Astrocyte (in vitro differentiated cells and primary cell): Measurements from ENCODE around the gene WDR5. TPM values are rescaled to one million over a fixed set of nuclear protein-coding genes. Genes with fewer than 3 reads are reported as not detected.
A peak's percentile ranks its signal among the peaks of the same experiment; 100 is the strongest.

Source experiments
- DNase-seq: peaks from one replicate; pipeline ENCODE4 v3.0.0-alpha.2; 2010; ENCODE audit warnings: low read depth
- FAIRE-seq: peaks from 2 replicates; lab custom pipeline; 2011; peaks lifted over from hg19 to GRCh38; lab: Jason Lieb, UNC
- H2AFZ ChIP-seq: 2 replicates; pipeline ENCODE4 v1.6.0; 2012; ENCODE audit warnings: low read depth, low read length, inconsistent platforms
- H3K27ac ChIP-seq: 2 replicates; pipeline ENCODE4 v1.5.1; 2011; ENCODE audit warnings: low read depth, low read length, inconsistent platforms
- H3K27me3 ChIP-seq: 2 replicates; pipeline ENCODE4 v1.6.0; 2011; ENCODE audit warnings: low read length, inconsistent platforms; ENCODE audit not compliant: insufficient read depth
- H3K36me3 ChIP-seq: 2 replicates; pipeline ENCODE4 v1.5.1; 2011; ENCODE audit warnings: low read length, inconsistent platforms; ENCODE audit not compliant: insufficient read depth
- H3K4me1 ChIP-seq: 2 replicates; pipeline ENCODE4 v1.5.1; 2011; ENCODE audit warnings: low read length, inconsistent platforms; ENCODE audit not compliant: insufficient read depth
- H3K4me2 ChIP-seq: 2 replicates; pipeline ENCODE4 v1.6.0; 2012; ENCODE audit warnings: low read length, inconsistent platforms
- H3K4me3 ChIP-seq: 2 replicates; pipeline ENCODE4 v1.5.1; 2011; ENCODE audit warnings: low read depth, mild to moderate bottlenecking, low read length, inconsistent platforms; ENCODE audit not compliant: insufficient read depth
- H3K79me2 ChIP-seq: 2 replicates; pipeline ENCODE4 v1.6.0; 2012; ENCODE audit warnings: mild to moderate bottlenecking, low read length, inconsistent platforms; ENCODE audit not compliant: insufficient read depth
- H3K9ac ChIP-seq: 2 replicates; pipeline ENCODE4 v1.6.0; 2012; ENCODE audit warnings: mild to moderate bottlenecking, low read length, inconsistent platforms
- H3K9me3 ChIP-seq: 2 replicates; pipeline ENCODE4 v1.5.1; 2012; ENCODE audit warnings: low read depth, mild to moderate bottlenecking, low read length, inconsistent platforms; ENCODE audit not compliant: insufficient read depth
- H4K20me1 ChIP-seq: 2 replicates; pipeline ENCODE4 v1.6.0; 2012; ENCODE audit warnings: low read length, inconsistent platforms; ENCODE audit not compliant: insufficient read depth
- H3K27ac Mint-ChIP-seq: one replicate; pipeline ENCODE4 v1.8.0; 2021; ENCODE audit warnings: mild to moderate bottlenecking, mixed read lengths; ENCODE audit not compliant: unreplicated experiment
- H3K27me3 Mint-ChIP-seq: one replicate; pipeline ENCODE4 v1.8.0; 2021; ENCODE audit warnings: low read depth, mixed read lengths; ENCODE audit not compliant: unreplicated experiment
- H3K36me3 Mint-ChIP-seq: one replicate; pipeline ENCODE4 v1.8.0; 2021; ENCODE audit warnings: low read depth, mixed read lengths; ENCODE audit not compliant: unreplicated experiment
- H3K4me1 Mint-ChIP-seq: one replicate; pipeline ENCODE4 v1.8.0; 2021; ENCODE audit warnings: low read depth, mixed read lengths; ENCODE audit not compliant: unreplicated experiment
- H3K4me3 Mint-ChIP-seq: one replicate; pipeline ENCODE4 v1.8.0; 2021; ENCODE audit warnings: mild to moderate bottlenecking, moderate library complexity, mixed read lengths; ENCODE audit not compliant: unreplicated experiment
- H3K9me3 Mint-ChIP-seq: one replicate; pipeline ENCODE4 v1.8.0; 2021; ENCODE audit warnings: mild to moderate bottlenecking, mixed read lengths; ENCODE audit not compliant: unreplicated experiment
- CTCF ChIP-seq: IDR thresholded peaks from 2 replicates; pipeline ENCODE4 v1.5.1; 2011; ENCODE audit warnings: low read depth, mild to moderate bottlenecking, inconsistent platforms, low read length, moderate library complexity; ENCODE audit not compliant: insufficient read depth
- EZH2 ChIP-seq: IDR thresholded peaks from 2 replicates; pipeline ENCODE4 v1.6.1; 2012; ENCODE audit warnings: mild to moderate bottlenecking, low read length, inconsistent platforms; ENCODE audit not compliant: insufficient read depth
- total RNA-seq: library from RNA; stranded (reverse); gene quantifications from 2 replicates; pipeline ENCODE4 v1.2.1, GENCODE V29; 2021

The WDR5 gene
- total RNA-seq, 1 donor from 2014 or later = 28.1 TPM

- no peak overlapping the region for H3K4me3 Mint-ChIP-seq
- H3K27me3 ChIP-seq = peaks cover 15% of the 10 kb centered on the region
- DNase-seq = no peak
- H3K4me2 ChIP-seq = no peak overlapping the region
- H3K4me3 ChIP-seq = no peak overlapping the region
- TF ChIP-seq EZH2 = no peak
- no peaks in the 10 kb centered on the region for H3K9me3 Mint-ChIP-seq
- H4K20me1 ChIP-seq = no peaks in the 10 kb centered on the region
- H3K9me3 ChIP-seq = no peaks in the 10 kb centered on the region
- no peak overlapping the region for H3K9ac ChIP-seq
- no peaks in the 10 kb centered on the region for H3K36me3 Mint-ChIP-seq
- no peaks in the 10 kb centered on the region for H3K79me2 ChIP-seq
- no peaks in the 10 kb centered on the region for H3K36me3 ChIP-seq
- no peak overlapping the region for H3K27ac ChIP-seq
- peaks cover 7% of the 10 kb centered on the region for H3K4me1 ChIP-seq
- H3K4me1 Mint-ChIP-seq = no peaks in the 10 kb centered on the region
- FAIRE-seq = no peak
- H2AFZ ChIP-seq = no peak overlapping the region
- H3K27ac Mint-ChIP-seq = peak overlapping the region; percentile 53
- peaks cover 30% of the 10 kb centered on the region for H3K27me3 Mint-ChIP-seq
These were observed 43.1 kb downstream of the WDR5 start for GRCh38 chr9:134178768-134179551.

- no peaks in the 10 kb centered on the region for H3K36me3 ChIP-seq
- no peaks in the 10 kb centered on the region for H3K79me2 ChIP-seq
- FAIRE-seq = no peak
- H3K4me3 Mint-ChIP-seq = no peak overlapping the region
- H3K27ac ChIP-seq = no peak overlapping the region
- H3K9me3 ChIP-seq = no peaks in the 10 kb centered on the region
- peaks cover 26% of the 10 kb centered on the region for H3K27me3 Mint-ChIP-seq
- H3K27ac Mint-ChIP-seq = no peak overlapping the region
- H3K9ac ChIP-seq = no peak overlapping the region
- peaks cover 7% of the 10 kb centered on the region for H3K4me1 ChIP-seq
- no peak for DNase-seq
- no peaks in the 10 kb centered on the region for H3K4me1 Mint-ChIP-seq
- no peaks in the 10 kb centered on the region for H3K9me3 Mint-ChIP-seq
- H3K4me3 ChIP-seq = no peak overlapping the region
- H4K20me1 ChIP-seq = no peaks in the 10 kb centered on the region
- no peaks in the 10 kb centered on the region for H3K36me3 Mint-ChIP-seq
- H3K4me2 ChIP-seq = no peak overlapping the region
- no peak for TF ChIP-seq EZH2
- H3K27me3 ChIP-seq = peaks cover 15% of the 10 kb centered on the region
- no peak overlapping the region for H2AFZ ChIP-seq
These were observed 43.7 kb downstream of the WDR5 start for GRCh38 chr9:134179595-134179917.

- Mint-ChIP-seq H3K4me1 (no peaks in the 10 kb centered on the region), H3K4me3 (no peak overlapping the region), H3K27me3 (peaks cover 21% of the 10 kb centered on the region), H3K27ac (no peak overlapping the region), H3K9me3 (no peaks in the 10 kb centered on the region), H3K36me3 (no peaks in the 10 kb centered on the region)
- Histone ChIP-seq H3K4me2 (no peak overlapping the region), H3K4me3 (no peak overlapping the region), H3K9me3 (no peaks in the 10 kb centered on the region), H3K36me3 (no peaks in the 10 kb centered on the region), H2AFZ (no peak overlapping the region), H3K4me1 (peaks cover 7% of the 10 kb centered on the region), H3K79me2 (no peaks in the 10 kb centered on the region), H3K27me3 (peaks cover 15% of the 10 kb centered on the region), H4K20me1 (no peaks in the 10 kb centered on the region), H3K9ac (no peak overlapping the region), H3K27ac (no peak overlapping the region)
- DNase-seq (no peak), FAIRE-seq (no peak)
- TF ChIP-seq CTCF (no peak), EZH2 (no peak)
These were observed 44.3 kb downstream of the WDR5 start for GRCh38 chr9:134179918-134180785.
